Endothelial cell (in vitro differentiated cells): ENCODE results near the gene APBB2. TPM values are rescaled to one million over a fixed set of nuclear protein-coding genes. Genes with fewer than 3 reads are reported as not detected.
A peak's percentile ranks its signal among the peaks of the same experiment; 100 is the strongest.

Experiments used
- DNase-seq: peaks from one replicate; pipeline ENCODE4 v3.0.0; 2021; ENCODE audit warnings: low spot score
- H3K27ac Mint-ChIP-seq: one replicate; pipeline ENCODE4 v1.8.0; 2021; ENCODE audit warnings: mixed read lengths, inconsistent platforms; ENCODE audit not compliant: unreplicated experiment
- H3K27me3 Mint-ChIP-seq: one replicate; pipeline ENCODE4 v1.8.0; 2021; ENCODE audit warnings: mild to moderate bottlenecking, moderate library complexity, mixed read lengths, inconsistent platforms; ENCODE audit not compliant: unreplicated experiment
- H3K36me3 Mint-ChIP-seq: one replicate; pipeline ENCODE4 v1.8.0; 2021; ENCODE audit warnings: mild to moderate bottlenecking, low read depth, mixed read lengths, inconsistent platforms; ENCODE audit not compliant: unreplicated experiment
- H3K4me1 Mint-ChIP-seq: one replicate; pipeline ENCODE4 v1.8.0; 2021; ENCODE audit warnings: mild to moderate bottlenecking, mixed read lengths, inconsistent platforms; ENCODE audit not compliant: unreplicated experiment
- H3K4me3 Mint-ChIP-seq: one replicate; pipeline ENCODE4 v1.8.0; 2021; ENCODE audit warnings: mild to moderate bottlenecking, mixed read lengths, inconsistent platforms; ENCODE audit not compliant: unreplicated experiment
- H3K9me3 Mint-ChIP-seq: one replicate; pipeline ENCODE4 v1.8.0; 2021; ENCODE audit warnings: mixed read lengths, inconsistent platforms; ENCODE audit not compliant: unreplicated experiment
- CTCF ChIP-seq: fragments of 200-600 bp; sonication (generic); IDR thresholded peaks from one replicate; pipeline ENCODE4 v1.5.0; 2021; ENCODE audit warnings: antibody characterized with exemption; ENCODE audit not compliant: unreplicated experiment
- total RNA-seq: library from RNA; stranded (reverse); fragmentation: NEBNext Ultra II Directional; extraction: Animal tissue kit (Norgen Biotek cat#: 25700); gene quantifications from one replicate; pipeline ENCODE4 v1.2.1, GENCODE V29; 2021; ENCODE audit not compliant: unreplicated experiment

The APBB2 gene
- total RNA-seq, 1 donor from 2014 or later = 103 TPM

- Mint-ChIP-seq H3K9me3 (no peaks in the 10 kb centered on the region), H3K4me1 (peaks cover 27% of the 10 kb centered on the region), H3K36me3 (peaks cover 25% of the 10 kb centered on the region), H3K27me3 (no peaks in the 10 kb centered on the region), H3K4me3 (no peak overlapping the region), H3K27ac (peak overlapping the region; percentile 27)
- no peak for TF ChIP-seq CTCF
- no peak for DNase-seq
Observed at GRCh38 chr4:41144812-41145211, 69.5 kb downstream of the APBB2 start.

GRCh38 chr4:41144040-41144379 lies 70.3 kb downstream of the APBB2 start:
- DNase-seq = no peak
- Mint-ChIP-seq H3K27me3 (no peaks in the 10 kb centered on the region), H3K36me3 (peaks cover 25% of the 10 kb centered on the region), H3K9me3 (no peaks in the 10 kb centered on the region), H3K27ac (peak overlapping the region; percentile 65), H3K4me1 (peaks cover 27% of the 10 kb centered on the region), H3K4me3 (peak overlapping the region; percentile 26)
- no peak for TF ChIP-seq CTCF

- peaks cover 27% of the 10 kb centered on the region for H3K4me1 Mint-ChIP-seq
- no peaks in the 10 kb centered on the region for H3K27me3 Mint-ChIP-seq
- peaks cover 25% of the 10 kb centered on the region for H3K36me3 Mint-ChIP-seq
- H3K27ac Mint-ChIP-seq = peak overlapping the region; percentile 83
- no peak for DNase-seq
- no peak for TF ChIP-seq CTCF
- no peaks in the 10 kb centered on the region for H3K9me3 Mint-ChIP-seq
- H3K4me3 Mint-ChIP-seq = no peak overlapping the region
Observed at GRCh38 chr4:41143311-41144039, 70.9 kb downstream of the APBB2 start.

GRCh38 chr4:41142376-41143310 lies 71.7 kb downstream of the APBB2 start:
- Mint-ChIP-seq H3K27me3 (no peaks in the 10 kb centered on the region), H3K36me3 (peaks cover 25% of the 10 kb centered on the region), H3K9me3 (no peaks in the 10 kb centered on the region), H3K4me1 (peaks cover 27% of the 10 kb centered on the region), H3K27ac (peak overlapping the region; percentile 83), H3K4me3 (no peak overlapping the region)
- DNase-seq = no peak
- no peak for TF ChIP-seq CTCF

GRCh38 chr4:41141900-41142299 lies 72.4 kb downstream of the APBB2 start:
- no peak overlapping the region for H3K27ac Mint-ChIP-seq
- H3K9me3 Mint-ChIP-seq = no peaks in the 10 kb centered on the region
- H3K4me3 Mint-ChIP-seq = no peak overlapping the region
- DNase-seq = no peak
- H3K4me1 Mint-ChIP-seq = peaks cover 28% of the 10 kb centered on the region
- TF ChIP-seq CTCF = no peak
- peaks cover 25% of the 10 kb centered on the region for H3K36me3 Mint-ChIP-seq
- H3K27me3 Mint-ChIP-seq = no peaks in the 10 kb centered on the region
